Measurements from ENCODE around the gene SLC16A3.

Gene SLC16A3

DNA sequence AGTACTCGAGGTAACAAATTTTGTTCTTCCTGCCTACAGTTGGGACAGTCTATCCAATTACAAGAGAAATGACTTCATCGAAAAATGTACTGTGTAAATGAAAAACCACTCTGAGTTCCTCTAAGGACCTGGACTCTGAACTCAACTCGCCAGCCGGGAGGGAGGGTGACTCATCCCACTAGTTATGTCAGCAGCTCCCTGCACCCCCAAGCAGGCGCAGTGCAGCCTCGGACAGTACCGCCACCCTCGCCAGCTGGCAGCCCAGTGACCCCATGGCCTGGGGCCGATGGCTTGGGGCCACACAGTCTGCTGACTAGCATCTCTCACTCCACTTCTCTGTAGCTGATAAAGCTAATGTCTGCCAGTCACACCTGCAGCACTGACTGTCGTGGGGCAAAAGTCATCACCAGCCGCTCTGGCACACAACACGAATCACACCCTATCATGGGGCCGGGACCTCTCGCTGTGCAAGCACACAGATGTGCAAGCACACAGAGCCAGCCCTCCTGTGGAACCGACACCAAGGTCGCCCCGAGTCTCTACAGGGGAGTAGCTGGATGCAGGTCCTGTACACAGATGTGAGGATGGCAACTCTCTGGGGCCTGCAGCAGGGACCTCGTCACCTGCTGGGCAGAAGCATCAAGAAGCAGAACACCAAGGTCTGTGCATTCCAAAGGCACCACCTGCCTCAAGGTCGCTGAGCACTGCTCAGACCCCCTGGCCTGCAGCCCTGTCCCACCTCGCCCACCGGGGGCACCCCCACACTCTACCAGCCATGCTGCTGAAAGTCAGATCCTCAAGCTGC lies 38.9 kb downstream of the SLC16A3 start:
- H3K27me3 ChIP-seq (ENCODE audit: insufficient read depth, low read length, poor library complexity, severe bottlenecking) = no peaks in the 10 kb centered on the region
- TF ChIP-seq, protein P1, sequence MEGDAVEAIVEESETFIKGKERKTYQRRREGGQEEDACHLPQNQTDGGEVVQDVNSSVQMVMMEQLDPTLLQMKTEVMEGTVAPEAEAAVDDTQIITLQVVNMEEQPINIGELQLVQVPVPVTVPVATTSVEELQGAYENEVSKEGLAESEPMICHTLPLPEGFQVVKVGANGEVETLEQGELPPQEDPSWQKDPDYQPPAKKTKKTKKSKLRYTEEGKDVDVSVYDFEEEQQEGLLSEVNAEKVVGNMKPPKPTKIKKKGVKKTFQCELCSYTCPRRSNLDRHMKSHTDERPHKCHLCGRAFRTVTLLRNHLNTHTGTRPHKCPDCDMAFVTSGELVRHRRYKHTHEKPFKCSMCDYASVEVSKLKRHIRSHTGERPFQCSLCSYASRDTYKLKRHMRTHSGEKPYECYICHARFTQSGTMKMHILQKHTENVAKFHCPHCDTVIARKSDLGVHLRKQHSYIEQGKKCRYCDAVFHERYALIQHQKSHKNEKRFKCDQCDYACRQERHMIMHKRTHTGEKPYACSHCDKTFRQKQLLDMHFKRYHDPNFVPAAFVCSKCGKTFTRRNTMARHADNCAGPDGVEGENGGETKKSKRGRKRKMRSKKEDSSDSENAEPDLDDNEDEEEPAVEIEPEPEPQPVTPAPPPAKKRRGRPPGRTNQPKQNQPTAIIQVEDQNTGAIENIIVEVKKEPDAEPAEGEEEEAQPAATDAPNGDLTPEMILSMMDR (conservative IDR thresholded peaks at IDR 0.05; ENCODE audit: low read length) = peak; percentile 27; the same call in 1 of the 2 replicates
- TF ChIP-seq EZH2phosphoT487 (IDR thresholded peaks at IDR 0.05; ENCODE audit: borderline replicate concordance) = no peak
- H3K9me2 ChIP-seq (replicated peaks; ENCODE audit: low read depth, low read length) = no peaks in the 10 kb centered on the region
- H3K9me3 ChIP-seq (ENCODE audit: insufficient read depth, low read depth, low read length) = no peaks in the 10 kb centered on the region
- peak overlapping the region; percentile 26 for H3K9ac ChIP-seq (ENCODE audit: low read depth, low read length, poor library complexity, severe bottlenecking)
- H3K79me2 ChIP-seq (ENCODE audit: insufficient read depth, low read length) = peaks cover 97% of the 10 kb centered on the region
- peaks cover 49% of the 10 kb centered on the region for H3K4me1 ChIP-seq (ENCODE audit: insufficient read depth, low read length, poor library complexity, severe bottlenecking)
- no peaks in the 10 kb centered on the region for H3F3A ChIP-seq (ENCODE audit: low read depth)
- H2AFZ ChIP-seq (ENCODE audit: low read length) = no peak overlapping the region
- H3K4me3 ChIP-seq (ENCODE audit: low read length, poor library complexity, severe bottlenecking) = peak overlapping the region; percentile 29
- H3K4me2 ChIP-seq (ENCODE audit: low read depth, low read length, poor library complexity, severe bottlenecking) = peak overlapping the region; percentile 77
- H4K20me1 ChIP-seq (ENCODE audit: insufficient read depth, low read length, poor library complexity, severe bottlenecking) = peaks cover 97% of the 10 kb centered on the region
- H3K36me3 ChIP-seq (ENCODE audit: insufficient read depth, low read length) = peaks cover 52% of the 10 kb centered on the region; the same call in 1 of the 2 replicates

DNA sequence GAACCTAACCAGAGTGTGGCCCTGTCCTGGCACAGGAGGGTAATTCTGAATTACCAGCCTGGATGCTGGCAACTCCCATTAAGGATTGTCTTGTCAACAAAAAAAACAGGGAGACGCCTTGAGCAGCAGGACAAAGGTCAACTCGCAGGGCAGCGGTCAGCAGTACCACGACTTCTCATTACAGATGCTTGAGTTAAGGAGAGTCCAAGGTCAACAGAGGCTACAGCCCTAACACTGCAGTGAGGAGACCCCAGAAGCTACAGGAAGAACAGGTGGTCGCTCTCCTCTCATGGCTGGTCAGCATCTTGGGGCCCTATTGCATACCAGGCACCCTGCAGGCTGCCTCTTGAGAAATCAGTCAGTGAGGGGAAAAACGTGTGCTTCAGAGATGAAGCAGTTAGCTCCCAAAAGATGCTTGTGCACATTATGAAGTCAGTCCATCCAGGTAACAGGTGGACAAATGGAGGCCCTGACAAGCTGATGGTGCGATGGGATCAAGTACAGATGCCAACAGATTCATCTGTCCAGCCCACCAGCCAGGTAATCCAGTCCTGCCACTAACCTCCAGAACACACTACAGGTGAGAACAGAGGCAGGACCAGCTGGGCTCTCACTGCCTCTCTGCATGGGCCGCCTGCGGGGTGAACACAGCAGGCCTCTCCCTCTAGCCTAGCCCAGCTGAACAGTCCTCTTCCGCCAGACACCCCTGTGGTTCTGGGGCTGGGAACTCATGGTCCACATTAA lies 40.5 kb downstream of the SLC16A3 start:
- Histone ChIP-seq H4K20me1 (ENCODE audit: insufficient read depth, low read length, poor library complexity, severe bottlenecking) (peaks cover 85% of the 10 kb centered on the region), H2AFZ (ENCODE audit: low read length) (no peak overlapping the region), H3K9me2 (replicated peaks; ENCODE audit: low read depth, low read length) (no peaks in the 10 kb centered on the region), H3F3A (ENCODE audit: low read depth) (no peaks in the 10 kb centered on the region; the same call in 1 of the 2 replicates), H3K4me2 (ENCODE audit: low read depth, low read length, poor library complexity, severe bottlenecking) (peak overlapping the region; percentile 77), H3K27me3 (ENCODE audit: insufficient read depth, low read length, poor library complexity, severe bottlenecking) (peaks cover 7% of the 10 kb centered on the region), H3K9me3 (ENCODE audit: insufficient read depth, low read depth, low read length) (no peaks in the 10 kb centered on the region), H3K4me3 (ENCODE audit: low read length, poor library complexity, severe bottlenecking) (peak overlapping the region; percentile 88), H3K79me2 (ENCODE audit: insufficient read depth, low read length) (peaks cover 89% of the 10 kb centered on the region), H3K4me1 (ENCODE audit: insufficient read depth, low read length, poor library complexity, severe bottlenecking) (peaks cover 55% of the 10 kb centered on the region), H3K36me3 (ENCODE audit: insufficient read depth, low read length) (peaks cover 37% of the 10 kb centered on the region; the same call in 1 of the 2 replicates), H3K9ac (ENCODE audit: low read depth, low read length, poor library complexity, severe bottlenecking) (peak overlapping the region; percentile 48)
- TF ChIP-seq EZH2phosphoT487 (IDR thresholded peaks at IDR 0.05; ENCODE audit: borderline replicate concordance) = no peak
- TF ChIP-seq, protein P1 (conservative IDR thresholded peaks at IDR 0.05; ENCODE audit: low read length) = no peak

DNA sequence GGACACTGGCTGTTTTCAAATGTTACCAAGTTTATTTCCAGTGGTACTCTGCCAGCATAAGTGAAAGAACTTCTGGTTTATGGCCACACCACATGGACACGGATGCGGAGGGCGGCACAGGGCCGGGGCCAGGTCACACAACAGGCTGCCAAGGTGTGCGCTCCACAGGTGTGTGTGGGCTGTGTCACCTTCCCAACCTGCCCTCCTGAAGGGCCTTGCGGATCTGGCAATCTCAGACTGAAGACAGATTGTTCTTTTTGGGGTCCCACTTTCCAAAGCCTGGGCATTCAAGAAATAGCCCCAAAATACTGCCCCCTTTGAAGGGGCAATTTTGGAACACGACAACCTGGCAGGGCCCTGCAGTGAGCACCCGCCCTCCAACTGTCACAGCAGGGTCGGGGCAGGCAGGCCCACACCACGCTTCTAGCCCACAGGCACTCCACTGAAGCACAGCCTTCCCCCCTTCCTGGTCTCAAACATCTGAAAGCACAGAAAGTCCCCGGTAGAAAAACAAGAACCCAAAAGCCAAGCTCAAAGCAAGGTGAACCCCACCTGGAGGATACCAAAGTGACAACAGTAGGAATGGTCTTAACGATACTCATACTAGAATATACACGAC lies 41.1 kb downstream of the SLC16A3 start:
- H3F3A ChIP-seq (ENCODE audit: low read depth) = no peaks in the 10 kb centered on the region; the same call in 1 of the 2 replicates
- H3K4me2 ChIP-seq (ENCODE audit: low read depth, low read length, poor library complexity, severe bottlenecking) = peak overlapping the region; percentile 77
- peaks cover 30% of the 10 kb centered on the region; the same call in 1 of the 2 replicates for H3K36me3 ChIP-seq (ENCODE audit: insufficient read depth, low read length)

More for the DNA sequence above, 41.1 kb downstream of the SLC16A3 start:
- Histone ChIP-seq H3K4me3 (ENCODE audit: low read length, poor library complexity, severe bottlenecking) (peak overlapping the region; percentile 88), H3K4me1 (ENCODE audit: insufficient read depth, low read length, poor library complexity, severe bottlenecking) (peaks cover 55% of the 10 kb centered on the region), H4K20me1 (ENCODE audit: insufficient read depth, low read length, poor library complexity, severe bottlenecking) (peaks cover 80% of the 10 kb centered on the region), H3K9me3 (ENCODE audit: insufficient read depth, low read depth, low read length) (no peaks in the 10 kb centered on the region), H3K79me2 (ENCODE audit: insufficient read depth, low read length) (peaks cover 84% of the 10 kb centered on the region), H3K9ac (ENCODE audit: low read depth, low read length, poor library complexity, severe bottlenecking) (peak overlapping the region; percentile 48), H3K9me2 (replicated peaks; ENCODE audit: low read depth, low read length) (no peaks in the 10 kb centered on the region), H2AFZ (ENCODE audit: low read length) (no peak overlapping the region), H3K27me3 (ENCODE audit: insufficient read depth, low read length, poor library complexity, severe bottlenecking) (peaks cover 7% of the 10 kb centered on the region)
- TF ChIP-seq, protein P1 (conservative IDR thresholded peaks at IDR 0.05; ENCODE audit: low read length) = no peak
- no peak for TF ChIP-seq EZH2phosphoT487 (IDR thresholded peaks at IDR 0.05; ENCODE audit: borderline replicate concordance)
